Osteoblast (primary cell): Measurements from ENCODE around the gene PEX7. TPM values are rescaled to one million over a fixed set of nuclear protein-coding genes. Genes with fewer than 3 reads are reported as not detected.

Source experiments
- DNase-seq: peaks from one replicate; pipeline ENCODE4 v3.0.0; 2011; ENCODE audit warnings: low spot score, mixed read lengths; ENCODE audit not compliant: insufficient read length; ENCODE audit errors: missing footprints
- H2AFZ ChIP-seq: 2 replicates; pipeline ENCODE4 v1.6.0; 2011; ENCODE audit warnings: mild to moderate bottlenecking, low read length
- H3K27ac ChIP-seq: 2 replicates; pipeline ENCODE4 v1.5.1; 2011; ENCODE audit warnings: mild to moderate bottlenecking, low read depth, low read length, moderate library complexity
- H3K27me3 ChIP-seq: 2 replicates; pipeline ENCODE4 v1.6.0; 2012; ENCODE audit warnings: mild to moderate bottlenecking, control low read depth, inconsistent platforms, low read length, moderate library complexity; ENCODE audit not compliant: insufficient read depth
- H3K36me3 ChIP-seq: 2 replicates; pipeline ENCODE4 v1.5.1; 2011; ENCODE audit warnings: mild to moderate bottlenecking, low read length, control low read depth, moderate library complexity; ENCODE audit not compliant: insufficient read depth
- H3K4me1 ChIP-seq: 2 replicates; pipeline ENCODE4 v1.5.1; 2011; ENCODE audit warnings: mild to moderate bottlenecking, low read length, control low read depth, moderate library complexity; ENCODE audit not compliant: insufficient read depth
- H3K4me2 ChIP-seq: 2 replicates; pipeline ENCODE4 v1.6.0; 2011; ENCODE audit warnings: mild to moderate bottlenecking, low read length; ENCODE audit not compliant: insufficient read depth
- H3K4me3 ChIP-seq: fragments of 200-600 bp; sonication (generic); 3 replicates; pipeline ENCODE4 v1.5.1; 2012; ENCODE audit warnings: mild to moderate bottlenecking, low read length, inconsistent platforms; ENCODE audit not compliant: insufficient read depth
- H3K79me2 ChIP-seq: 2 replicates; pipeline ENCODE4 v1.6.0; 2012; ENCODE audit warnings: mild to moderate bottlenecking, low read length, control low read depth, inconsistent platforms; ENCODE audit not compliant: insufficient read depth
- H3K9me3 ChIP-seq: 2 replicates; pipeline ENCODE4 v1.5.1; 2011; ENCODE audit warnings: low read depth, low read length, control low read depth
- H4K20me1 ChIP-seq: 2 replicates; pipeline ENCODE4 v1.6.0; 2012; ENCODE audit warnings: mild to moderate bottlenecking, low read length, control low read depth; ENCODE audit not compliant: insufficient read depth
- total RNA-seq: library from RNA; depleted of rRNA; stranded (reverse); fragments of >200 nt; gene quantifications from 2 replicates; pipeline ENCODE4 v1.2.3, GENCODE V29; 2012
- TF ChIP-seq, protein P1 (sequence below): IDR thresholded peaks from 2 replicates; pipeline ENCODE4 v1.5.1; 2011; ENCODE audit warnings: mild to moderate bottlenecking, low read depth, low read length, moderate library complexity; ENCODE audit errors: extremely low read depth

Gene PEX7
- total RNA-seq, 1 donor = 5.4 TPM

DNA sequence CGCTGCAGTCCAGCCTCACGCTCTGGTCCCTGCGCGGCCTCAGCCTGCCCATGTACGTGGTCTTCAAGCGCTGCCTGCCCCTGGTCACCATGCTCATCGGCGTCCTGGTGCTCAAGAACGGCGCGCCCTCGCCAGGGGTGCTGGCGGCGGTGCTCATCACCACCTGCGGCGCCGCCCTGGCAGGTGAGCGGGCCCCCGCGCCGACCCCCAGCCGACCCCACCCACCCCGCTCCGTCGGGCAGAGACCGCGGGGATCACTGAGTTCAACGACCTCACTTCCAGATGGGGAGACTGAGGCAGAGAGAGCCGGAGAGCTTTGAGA lies 100.3 kb downstream of the PEX7 start:
- Histone ChIP-seq H3K9me3 (no peaks in the 10 kb centered on the region), H3K4me3 (peak overlapping the region; percentile 66), H3K27me3 (peaks cover 69% of the 10 kb centered on the region), H2AFZ (no peak overlapping the region), H4K20me1 (no peaks in the 10 kb centered on the region), H3K27ac (no peak overlapping the region), H3K79me2 (no peaks in the 10 kb centered on the region), H3K36me3 (no peaks in the 10 kb centered on the region), H3K4me2 (peak overlapping the region; percentile 85), H3K4me1 (peaks cover 11% of the 10 kb centered on the region)
- TF ChIP-seq, protein P1, sequence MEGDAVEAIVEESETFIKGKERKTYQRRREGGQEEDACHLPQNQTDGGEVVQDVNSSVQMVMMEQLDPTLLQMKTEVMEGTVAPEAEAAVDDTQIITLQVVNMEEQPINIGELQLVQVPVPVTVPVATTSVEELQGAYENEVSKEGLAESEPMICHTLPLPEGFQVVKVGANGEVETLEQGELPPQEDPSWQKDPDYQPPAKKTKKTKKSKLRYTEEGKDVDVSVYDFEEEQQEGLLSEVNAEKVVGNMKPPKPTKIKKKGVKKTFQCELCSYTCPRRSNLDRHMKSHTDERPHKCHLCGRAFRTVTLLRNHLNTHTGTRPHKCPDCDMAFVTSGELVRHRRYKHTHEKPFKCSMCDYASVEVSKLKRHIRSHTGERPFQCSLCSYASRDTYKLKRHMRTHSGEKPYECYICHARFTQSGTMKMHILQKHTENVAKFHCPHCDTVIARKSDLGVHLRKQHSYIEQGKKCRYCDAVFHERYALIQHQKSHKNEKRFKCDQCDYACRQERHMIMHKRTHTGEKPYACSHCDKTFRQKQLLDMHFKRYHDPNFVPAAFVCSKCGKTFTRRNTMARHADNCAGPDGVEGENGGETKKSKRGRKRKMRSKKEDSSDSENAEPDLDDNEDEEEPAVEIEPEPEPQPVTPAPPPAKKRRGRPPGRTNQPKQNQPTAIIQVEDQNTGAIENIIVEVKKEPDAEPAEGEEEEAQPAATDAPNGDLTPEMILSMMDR = no peak
- DNase-seq = no peak

DNA sequence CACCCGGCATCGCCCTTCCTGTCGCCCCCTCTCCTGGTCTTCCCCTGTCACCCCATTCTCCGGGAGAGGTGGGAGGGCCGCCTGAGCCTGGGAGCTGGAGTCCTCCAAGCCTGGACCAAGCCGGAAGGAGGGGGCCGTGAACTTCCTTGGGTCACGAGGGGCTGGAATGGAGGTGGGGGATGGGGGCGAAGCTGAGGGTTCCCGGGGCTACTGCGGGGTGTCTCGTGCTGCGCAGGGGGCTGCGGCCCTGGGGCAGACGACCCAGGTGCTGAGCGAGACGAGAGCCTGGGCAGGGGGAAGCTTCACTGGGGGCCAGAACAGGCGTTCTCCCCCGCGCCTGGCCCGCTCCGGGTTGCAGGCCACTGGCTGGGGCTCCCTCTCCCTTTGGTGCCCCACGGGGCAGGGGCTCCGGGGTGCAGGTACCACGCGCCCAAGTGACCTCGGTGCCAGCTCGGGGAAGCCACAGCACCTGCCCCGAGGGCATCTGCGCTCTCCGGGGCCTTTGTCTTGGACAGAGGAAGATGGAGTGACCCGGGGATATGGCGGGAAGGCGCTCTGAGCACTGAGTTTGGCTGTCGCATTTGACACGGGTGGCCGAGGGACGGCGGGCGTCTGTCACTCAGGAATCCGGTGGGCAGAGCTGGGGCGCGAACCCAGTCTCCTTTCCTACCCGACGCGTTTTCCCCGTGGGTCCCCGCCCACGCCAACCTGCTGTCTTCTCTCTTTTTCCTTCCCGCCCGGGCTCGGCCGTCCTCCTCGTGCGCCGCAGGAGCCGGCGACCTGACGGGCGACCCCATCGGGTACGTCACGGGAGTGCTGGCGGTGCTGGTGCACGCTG lies 100.9 kb downstream of the PEX7 start:
- no peak overlapping the region for H2AFZ ChIP-seq
- peaks cover 11% of the 10 kb centered on the region for H3K4me1 ChIP-seq
- H3K79me2 ChIP-seq = no peaks in the 10 kb centered on the region
- DNase-seq = peak; percentile 71
- H3K36me3 ChIP-seq = no peaks in the 10 kb centered on the region
- TF ChIP-seq, protein P1 = no peak
- H3K4me3 ChIP-seq = no peak overlapping the region
- no peaks in the 10 kb centered on the region for H3K9me3 ChIP-seq
- no peak overlapping the region for H3K27ac ChIP-seq
- no peaks in the 10 kb centered on the region for H4K20me1 ChIP-seq
- no peak overlapping the region for H3K4me2 ChIP-seq
- peaks cover 69% of the 10 kb centered on the region for H3K27me3 ChIP-seq

DNA sequence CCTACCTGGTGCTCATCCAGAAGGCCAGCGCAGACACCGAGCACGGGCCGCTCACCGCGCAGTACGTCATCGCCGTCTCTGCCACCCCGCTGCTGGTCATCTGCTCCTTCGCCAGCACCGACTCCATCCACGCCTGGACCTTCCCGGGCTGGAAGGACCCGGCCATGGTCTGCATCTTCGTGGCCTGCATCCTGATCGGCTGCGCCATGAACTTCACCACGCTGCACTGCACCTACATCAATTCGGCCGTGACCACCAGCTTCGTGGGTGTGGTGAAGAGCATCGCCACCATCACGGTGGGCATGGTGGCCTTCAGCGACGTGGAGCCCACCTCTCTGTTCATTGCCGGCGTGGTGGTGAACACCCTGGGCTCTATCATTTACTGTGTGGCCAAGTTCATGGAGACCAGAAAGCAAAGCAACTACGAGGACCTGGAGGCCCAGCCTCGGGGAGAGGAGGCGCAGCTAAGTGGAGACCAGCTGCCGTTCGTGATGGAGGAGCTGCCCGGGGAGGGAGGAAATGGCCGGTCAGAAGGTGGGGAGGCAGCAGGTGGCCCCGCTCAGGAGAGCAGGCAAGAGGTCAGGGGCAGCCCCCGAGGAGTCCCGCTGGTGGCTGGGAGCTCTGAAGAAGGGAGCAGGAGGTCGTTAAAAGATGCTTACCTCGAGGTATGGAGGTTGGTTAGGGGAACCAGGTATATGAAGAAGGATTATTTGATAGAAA lies 101.7 kb downstream of the PEX7 start:
- no peak overlapping the region for H3K4me2 ChIP-seq
- no peak overlapping the region for H3K27ac ChIP-seq
- H3K9me3 ChIP-seq = no peaks in the 10 kb centered on the region
- DNase-seq = peak; percentile 69
- TF ChIP-seq, protein P1 = no peak
- no peak overlapping the region for H3K4me3 ChIP-seq
- H3K27me3 ChIP-seq = peaks cover 65% of the 10 kb centered on the region
- no peaks in the 10 kb centered on the region for H3K36me3 ChIP-seq
- no peaks in the 10 kb centered on the region for H4K20me1 ChIP-seq
- peaks cover 11% of the 10 kb centered on the region for H3K4me1 ChIP-seq
- H2AFZ ChIP-seq = no peak overlapping the region
- H3K79me2 ChIP-seq = no peaks in the 10 kb centered on the region

DNA sequence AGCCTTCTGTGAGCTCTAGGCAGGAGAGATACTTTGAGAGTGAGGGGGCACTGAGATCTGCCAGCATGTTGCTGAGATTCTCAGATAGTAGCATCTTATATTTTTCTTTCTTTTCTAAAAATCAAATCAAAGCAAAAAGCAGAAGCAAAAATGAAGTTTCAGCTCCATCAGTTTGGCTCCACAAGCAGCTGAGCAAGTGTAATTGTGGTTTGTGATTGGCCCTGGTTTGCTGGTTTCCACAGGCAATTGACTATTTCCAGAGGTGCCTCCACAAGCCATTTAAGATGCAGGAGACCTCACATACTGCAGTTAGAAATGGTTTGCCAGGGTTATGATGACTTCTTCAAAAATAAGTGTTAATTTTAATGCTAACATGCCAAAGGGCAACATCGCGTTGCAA lies 104.0 kb downstream of the PEX7 start:
- H3K79me2 ChIP-seq = no peaks in the 10 kb centered on the region
- no peak overlapping the region for H3K4me2 ChIP-seq
- H3K9me3 ChIP-seq = no peaks in the 10 kb centered on the region
- DNase-seq = peak; percentile 69
- no peaks in the 10 kb centered on the region for H3K36me3 ChIP-seq
- H3K4me1 ChIP-seq = peaks cover 5% of the 10 kb centered on the region
- no peaks in the 10 kb centered on the region for H4K20me1 ChIP-seq
- H3K4me3 ChIP-seq = no peak overlapping the region
- H3K27ac ChIP-seq = no peak overlapping the region
- no peak overlapping the region for H2AFZ ChIP-seq
- TF ChIP-seq, protein P1 = no peak
- peaks cover 42% of the 10 kb centered on the region for H3K27me3 ChIP-seq
